ENCODE data around the gene NRXN2. TPM values are rescaled to one million over a fixed set of nuclear protein-coding genes. Genes with fewer than 3 reads are reported as not detected.

Gene NRXN2
- total and polyA plus RNA-seq, 10 of the 15 experiments (the other 5 are each of a cell fraction or from before 2014, with no cell fraction given): 0.03 to 1.4 (median 0.23) TPM

- no peaks in the 10 kb centered on the region for H3K27me3 ChIP-seq (replicated peaks in 1 of 2; ENCODE audit: control insufficient read depth in 2 of 2, insufficient read depth in 2 of 2, low read length in 1 of 2)
- no peaks in the 10 kb centered on the region for H3K36me3 ChIP-seq (ENCODE audit: control insufficient read depth in 2 of 2, insufficient read depth in 2 of 2, low read length in 1 of 2)
- FAIRE-seq (no peak), DNase-seq (ENCODE audit: low read depth, low spot score) (no peak), ATAC-seq (no peak)
- H3K9me3 ChIP-seq (replicated peaks; ENCODE audit: control insufficient read depth, insufficient read depth, low read length): no peaks in the 10 kb centered on the region
- no peak overlapping the region for H3K27ac ChIP-seq (ENCODE audit: control insufficient read depth, insufficient read depth)
- SMC1A ChIA-PET (ENCODE audit: uncharacterized antibody, unreplicated experiment): interaction anchor here (0.6 to 1.1 kb wide), 2 partner anchors 23 to 25 kb away, joined by 3 read pairs; no protein-coding TSS in a partner anchor
- H3K79me2 ChIP-seq (ENCODE audit: control insufficient read depth, insufficient read depth, low read length): no peaks in the 10 kb centered on the region
- H2AFZ ChIP-seq (ENCODE audit: control insufficient read depth, low read depth, low read length): no peak overlapping the region
- in situ Hi-C loops (cut with MboI): no loop called here
- H3K4me2 ChIP-seq (ENCODE audit: control insufficient read depth, insufficient read depth): no peak overlapping the region
- no peak overlapping the region for H3K4me3 ChIP-seq
- 5% methylated on average over 3 of the region's 5 CpGs for WGBS (ENCODE audit: insufficient coverage, insufficient replicate concordance, low lambda C conversion rate, missing lambda C conversion rate)
- H3K4me1 ChIP-seq (ENCODE audit: control insufficient read depth, insufficient read depth, low read length): no peaks in the 10 kb centered on the region
- intact Hi-C loops (cut with micrococcal nuclease; ENCODE audit: unreplicated experiment): no loop called here
- CTCF ChIA-PET: interaction anchor here (0.6 kb wide), 1 partner anchor 95 kb away, joined by 3 read pairs; no protein-coding TSS in a partner anchor
- BruUV-seq (replicated peaks): no TSS peak
- TF ChIP-seq PML (IDR thresholded peaks at IDR 0.05; ENCODE audit: low read length) (no peak), SIX5 (IDR thresholded peaks at IDR 0.05; ENCODE audit: low read depth, low read length, severe bottlenecking) (peak; percentile 57), HCFC1 (IDR thresholded peaks at IDR 0.05; ENCODE audit: low read length) (peak; percentile 39; the same call in 1 of the 2 replicates)
- no peak overlapping the region for H3K9ac ChIP-seq (ENCODE audit: control insufficient read depth, insufficient read depth, low read length)
- no peaks in the 10 kb centered on the region for H4K20me1 ChIP-seq (ENCODE audit: control insufficient read depth, insufficient read depth)
- RAD21 ChIA-PET (ENCODE audit: unreplicated experiment): no interaction called here
- POLR2A ChIA-PET: interaction anchor here (0.6 kb wide), 1 partner anchor 348 kb away, joined by 4 read pairs; no protein-coding TSS in a partner anchor
Measured at GRCh38 chr11:64609436-64610047, 113.5 kb downstream of the NRXN2 start.

- Histone ChIP-seq H3K4me1 (ENCODE audit: control insufficient read depth, insufficient read depth, low read length) (no peaks in the 10 kb centered on the region), H3K9ac (ENCODE audit: control insufficient read depth, insufficient read depth, low read length) (no peak overlapping the region), H3K4me2 (ENCODE audit: control insufficient read depth, insufficient read depth) (no peak overlapping the region), H3K27ac (ENCODE audit: control insufficient read depth, insufficient read depth) (no peak overlapping the region), H3K4me3 (no peak overlapping the region), H3K36me3 (ENCODE audit: control insufficient read depth in 2 of 2, insufficient read depth in 2 of 2, low read length in 1 of 2) (no peaks in the 10 kb centered on the region), H3K27me3 (replicated peaks in 1 of 2; ENCODE audit: control insufficient read depth in 2 of 2, insufficient read depth in 2 of 2, low read length in 1 of 2) (no peaks in the 10 kb centered on the region), H2AFZ (ENCODE audit: control insufficient read depth, low read depth, low read length) (no peak overlapping the region), H3K79me2 (ENCODE audit: control insufficient read depth, insufficient read depth, low read length) (no peaks in the 10 kb centered on the region), H4K20me1 (ENCODE audit: control insufficient read depth, insufficient read depth) (no peaks in the 10 kb centered on the region), H3K9me3 (replicated peaks; ENCODE audit: control insufficient read depth, insufficient read depth, low read length) (no peaks in the 10 kb centered on the region)
- ChIA-PET CTCF (no interaction called here), RAD21 (ENCODE audit: unreplicated experiment) (no interaction called here), POLR2A (no interaction called here), SMC1A (ENCODE audit: uncharacterized antibody, unreplicated experiment) (interaction anchor here (0.7 kb wide), 2 partner anchors 23 to 125 kb away, joined by 3 to 4 read pairs; no protein-coding TSS in a partner anchor)
- intact Hi-C loops (cut with micrococcal nuclease; ENCODE audit: unreplicated experiment): no loop called here
- no peak for TF ChIP-seq CBX3 (IDR thresholded peaks at IDR 0.05; ENCODE audit: borderline replicate concordance, low read depth)
- TF ChIP-seq E2F8 (IDR thresholded peaks at IDR 0.05; ENCODE audit: low read depth, partially characterized antibody): no peak
- TF ChIP-seq ZNF207 (IDR thresholded peaks at IDR 0.05; ENCODE audit: borderline replicate concordance): no peak
- TF ChIP-seq IRF3 (IDR thresholded peaks at IDR 0.05): no peak
- TF ChIP-seq POLR2A (IDR thresholded peaks at IDR 0.05; ENCODE audit: low read depth, low read length): no peak
- TF ChIP-seq MAX (IDR thresholded peaks at IDR 0.05; ENCODE audit: low read depth, low read length): no peak
- no peak for TF ChIP-seq SMAD1 (IDR thresholded peaks at IDR 0.05; ENCODE audit: low read depth, partially characterized antibody)
- FAIRE-seq (no peak), ATAC-seq (no peak), DNase-seq (ENCODE audit: low read depth, low spot score) (no peak)
- WGBS (ENCODE audit: insufficient coverage, insufficient replicate concordance, low lambda C conversion rate, missing lambda C conversion rate): 63% methylated on average over 10 of the region's 12 CpGs
- in situ Hi-C loops (cut with MboI): no loop called here
- BruUV-seq (replicated peaks): no TSS peak
Measured at GRCh38 chr11:64608636-64609035, 114.4 kb downstream of the NRXN2 start.
